ENCODE data around the gene DLD.

DNA sequence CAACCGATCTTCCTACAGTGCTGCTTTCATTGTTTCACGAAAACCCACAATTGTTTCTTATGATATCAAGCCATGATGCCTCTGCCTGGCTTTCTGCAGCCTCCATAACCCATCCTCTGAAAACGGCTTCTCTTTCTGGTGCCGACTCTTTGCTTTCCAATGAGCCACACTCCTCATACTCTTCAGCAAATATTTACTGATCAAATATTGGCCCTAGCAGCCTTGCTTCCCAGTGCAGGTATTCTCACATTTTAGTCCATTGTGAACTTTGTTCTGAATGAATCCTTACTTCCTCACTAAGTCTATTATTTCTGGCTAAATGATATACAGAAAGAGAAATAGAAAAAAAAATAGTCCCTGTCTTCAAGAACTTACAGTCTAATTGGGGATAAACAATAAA lies 76.4 kb downstream of the DLD start:
- TF ChIP-seq, protein P1, sequence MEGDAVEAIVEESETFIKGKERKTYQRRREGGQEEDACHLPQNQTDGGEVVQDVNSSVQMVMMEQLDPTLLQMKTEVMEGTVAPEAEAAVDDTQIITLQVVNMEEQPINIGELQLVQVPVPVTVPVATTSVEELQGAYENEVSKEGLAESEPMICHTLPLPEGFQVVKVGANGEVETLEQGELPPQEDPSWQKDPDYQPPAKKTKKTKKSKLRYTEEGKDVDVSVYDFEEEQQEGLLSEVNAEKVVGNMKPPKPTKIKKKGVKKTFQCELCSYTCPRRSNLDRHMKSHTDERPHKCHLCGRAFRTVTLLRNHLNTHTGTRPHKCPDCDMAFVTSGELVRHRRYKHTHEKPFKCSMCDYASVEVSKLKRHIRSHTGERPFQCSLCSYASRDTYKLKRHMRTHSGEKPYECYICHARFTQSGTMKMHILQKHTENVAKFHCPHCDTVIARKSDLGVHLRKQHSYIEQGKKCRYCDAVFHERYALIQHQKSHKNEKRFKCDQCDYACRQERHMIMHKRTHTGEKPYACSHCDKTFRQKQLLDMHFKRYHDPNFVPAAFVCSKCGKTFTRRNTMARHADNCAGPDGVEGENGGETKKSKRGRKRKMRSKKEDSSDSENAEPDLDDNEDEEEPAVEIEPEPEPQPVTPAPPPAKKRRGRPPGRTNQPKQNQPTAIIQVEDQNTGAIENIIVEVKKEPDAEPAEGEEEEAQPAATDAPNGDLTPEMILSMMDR (conservative IDR thresholded peaks at IDR 0.05; ENCODE audit: low read depth in 2 of 2), result no peak
- no peak for TF ChIP-seq POLR2AphosphoS5 (IDR thresholded peaks at IDR 0.05; ENCODE audit: low read depth)
- TF ChIP-seq EZH2phosphoT487 (IDR thresholded peaks at IDR 0.05; ENCODE audit: unreplicated experiment), result no peak
- TF ChIP-seq CREB1 (CRISPR knock-in tag; IDR thresholded peaks at IDR 0.05; ENCODE audit: low read depth), result no peak
- TF ChIP-seq STAT1 (IDR thresholded peaks at IDR 0.05; ENCODE audit: unreplicated experiment), result no peak
- TF ChIP-seq ZNF114 (CRISPR knock-in tag; IDR thresholded peaks at IDR 0.05), result no peak
- TF ChIP-seq, protein P2, sequence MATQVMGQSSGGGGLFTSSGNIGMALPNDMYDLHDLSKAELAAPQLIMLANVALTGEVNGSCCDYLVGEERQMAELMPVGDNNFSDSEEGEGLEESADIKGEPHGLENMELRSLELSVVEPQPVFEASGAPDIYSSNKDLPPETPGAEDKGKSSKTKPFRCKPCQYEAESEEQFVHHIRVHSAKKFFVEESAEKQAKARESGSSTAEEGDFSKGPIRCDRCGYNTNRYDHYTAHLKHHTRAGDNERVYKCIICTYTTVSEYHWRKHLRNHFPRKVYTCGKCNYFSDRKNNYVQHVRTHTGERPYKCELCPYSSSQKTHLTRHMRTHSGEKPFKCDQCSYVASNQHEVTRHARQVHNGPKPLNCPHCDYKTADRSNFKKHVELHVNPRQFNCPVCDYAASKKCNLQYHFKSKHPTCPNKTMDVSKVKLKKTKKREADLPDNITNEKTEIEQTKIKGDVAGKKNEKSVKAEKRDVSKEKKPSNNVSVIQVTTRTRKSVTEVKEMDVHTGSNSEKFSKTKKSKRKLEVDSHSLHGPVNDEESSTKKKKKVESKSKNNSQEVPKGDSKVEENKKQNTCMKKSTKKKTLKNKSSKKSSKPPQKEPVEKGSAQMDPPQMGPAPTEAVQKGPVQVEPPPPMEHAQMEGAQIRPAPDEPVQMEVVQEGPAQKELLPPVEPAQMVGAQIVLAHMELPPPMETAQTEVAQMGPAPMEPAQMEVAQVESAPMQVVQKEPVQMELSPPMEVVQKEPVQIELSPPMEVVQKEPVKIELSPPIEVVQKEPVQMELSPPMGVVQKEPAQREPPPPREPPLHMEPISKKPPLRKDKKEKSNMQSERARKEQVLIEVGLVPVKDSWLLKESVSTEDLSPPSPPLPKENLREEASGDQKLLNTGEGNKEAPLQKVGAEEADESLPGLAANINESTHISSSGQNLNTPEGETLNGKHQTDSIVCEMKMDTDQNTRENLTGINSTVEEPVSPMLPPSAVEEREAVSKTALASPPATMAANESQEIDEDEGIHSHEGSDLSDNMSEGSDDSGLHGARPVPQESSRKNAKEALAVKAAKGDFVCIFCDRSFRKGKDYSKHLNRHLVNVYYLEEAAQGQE (IDR thresholded peaks at IDR 0.05; ENCODE audit: unreplicated experiment), result no peak
- TF ChIP-seq EZH2 (IDR thresholded peaks at IDR 0.05; ENCODE audit: low read depth, unreplicated experiment), result no peak

All from GM23338 (cell line).